HG03103 (cell line): ENCODE data around the gene WDR49.

Source experiments
- ATAC-seq: cut with Tn5 transposase; IDR thresholded peaks from one replicate; pipeline ENCODE4 v1.9.1; 2021; ENCODE audit warnings: low read depth; ENCODE audit not compliant: unreplicated experiment

Gene WDR49

GRCh38 chr3:167493244-167493643, 160.5 kb downstream of the WDR49 start:
- no peak for ATAC-seq

GRCh38 chr3:167491621-167492020, 162.1 kb downstream of the WDR49 start:
- no peak for ATAC-seq

GRCh38 chr3:167489571-167489970, 164.2 kb downstream of the WDR49 start:
- no peak for ATAC-seq

- ATAC-seq: no peak
Observed at GRCh38 chr3:167487556-167487955, 166.2 kb downstream of the WDR49 start.

- no peak for ATAC-seq
Observed at GRCh38 chr3:167484551-167484950, 169.2 kb downstream of the WDR49 start.

GRCh38 chr3:167483708-167484475, 169.8 kb downstream of the WDR49 start:
- ATAC-seq: no peak

GRCh38 chr3:167481164-167481563, 172.6 kb downstream of the WDR49 start:
- no peak for ATAC-seq

GRCh38 chr3:167480748-167481147, 173.0 kb downstream of the WDR49 start:
- no peak for ATAC-seq

- ATAC-seq: no peak
Observed at GRCh38 chr3:167473863-167474262, 179.9 kb downstream of the WDR49 start, which contains the start of gene SERPINI2. Gene SERPINI2 (minus strand): TSS chr3:167474042. CDS start chr3:167471834, 2,208 bp downstream.

- no peak for ATAC-seq
Observed at GRCh38 chr3:167469381-167469780, 184.4 kb downstream of the WDR49 start.

GRCh38 chr3:167467848-167468611, 185.7 kb downstream of the WDR49 start:
- ATAC-seq: no peak

- no peak for ATAC-seq
Observed at GRCh38 chr3:167466966-167467365, 186.8 kb downstream of the WDR49 start.

GRCh38 chr3:167456157-167456799, 197.5 kb downstream of the WDR49 start:
- ATAC-seq: no peak

GRCh38 chr3:167453815-167454214, 199.9 kb downstream of the WDR49 start:
- no peak for ATAC-seq

- ATAC-seq: no peak
Observed at GRCh38 chr3:167451282-167451681, 202.5 kb downstream of the WDR49 start.

- no peak for ATAC-seq
Observed at GRCh38 chr3:167450675-167451074, 203.1 kb downstream of the WDR49 start.

GRCh38 chr3:167450195-167450594, 203.5 kb downstream of the WDR49 start:
- ATAC-seq: no peak

- no peak for ATAC-seq
Observed at GRCh38 chr3:167445491-167445890, 208.3 kb downstream of the WDR49 start.

- no peak for ATAC-seq
Observed at GRCh38 chr3:167441256-167441655, 212.5 kb downstream of the WDR49 start.

GRCh38 chr3:167437428-167438139, 216.2 kb downstream of the WDR49 start:
- no peak for ATAC-seq
